GM12878 (cell line): ENCODE results near the gene PLEKHM1. TPM values are rescaled to one million over a fixed set of nuclear protein-coding genes. Genes with fewer than 3 reads are reported as not detected.

Experiments used
- ATF2 ChIP-seq: IDR thresholded peaks from 2 replicates; pipeline ENCODE4 v1.6.1; 2012; ENCODE audit warnings: low read length, inconsistent platforms
- CBX5 ChIP-seq: sonication (generic); IDR thresholded peaks from 2 replicates; pipeline ENCODE4 v1.6.1; 2016; ENCODE audit warnings: low read depth, moderate library complexity, mild to moderate bottlenecking, inconsistent platforms
- EED ChIP-seq: sonication (generic); IDR thresholded peaks from 2 replicates; pipeline ENCODE4 v1.6.1; 2016; ENCODE audit warnings: antibody characterized with exemption, low read depth
- ETV6 ChIP-seq, 2 experiments: fragments of 450-650 bp in 1 of 2; IDR thresholded peaks in 1 of 2; conservative IDR thresholded peaks in 1 of 2; 2 replicates each; pipeline ENCODE4 v1.6.1; 2014; ENCODE audit warnings: antibody characterized with exemption in 1 of 2, borderline replicate concordance in 1 of 2, low read depth in 1 of 2, mild to moderate bottlenecking in 1 of 2, moderate library complexity in 1 of 2
- IKZF1 ChIP-seq: fragments of 450-650 bp; conservative IDR thresholded peaks from 2 replicates; pipeline ENCODE4 v1.6.1; 2017; ENCODE audit warnings: antibody characterized with exemption, mild to moderate bottlenecking
- IKZF2 ChIP-seq, 2 experiments: fragments of 450-650 bp; IDR thresholded peaks; 2 replicates each; pipeline ENCODE4 v1.6.1; 2017; ENCODE audit warnings: mild to moderate bottlenecking in 2 of 2, moderate library complexity in 2 of 2
- NR2C2 ChIP-seq: IDR thresholded peaks from 2 replicates; pipeline ENCODE4 v1.6.1; 2011; ENCODE audit warnings: borderline replicate concordance, low read depth; ENCODE audit not compliant: control insufficient read depth, insufficient read length
- RFX5 ChIP-seq: IDR thresholded peaks from 2 replicates; pipeline ENCODE4 v1.6.1; 2011; ENCODE audit warnings: low read depth, low read length, improper control_type of control experiment
- RUNX3 ChIP-seq: IDR thresholded peaks from 2 replicates; pipeline ENCODE4 v1.6.1; 2012; ENCODE audit warnings: low read length, inconsistent platforms
- SMAD1 ChIP-seq: fragments of 450-650 bp; IDR thresholded peaks from 2 replicates; pipeline ENCODE4 v1.6.1; 2018; ENCODE audit warnings: mild to moderate bottlenecking, low read depth; ENCODE audit not compliant: partially characterized antibody
- TCF12 ChIP-seq: IDR thresholded peaks from 2 replicates; pipeline ENCODE4 v1.6.1; 2011; ENCODE audit warnings: low read depth, mild to moderate bottlenecking, low read length
- ZBTB4 ChIP-seq: fragments of 450-650 bp; formaldehyde crosslinking; IDR thresholded peaks from 2 replicates; pipeline ENCODE4 v1.4.0; 2022; ENCODE audit warnings: mild to moderate bottlenecking, moderate library complexity
- ZNF384 ChIP-seq: IDR thresholded peaks from 2 replicates; pipeline ENCODE4 v1.6.1; 2012; ENCODE audit warnings: low read depth, mild to moderate bottlenecking, low read length, improper control_type of control experiment, borderline replicate concordance
- ZZZ3 ChIP-seq: IDR thresholded peaks from 2 replicates; pipeline ENCODE4 v1.6.1; 2011; ENCODE audit warnings: low read depth; ENCODE audit not compliant: control insufficient read depth, insufficient read length
- polyA plus RNA-seq, 11 experiments: library from polyadenylated mRNA; depleted of rRNA in 4 of 11; unstranded in 6 of 11; stranded (reverse) in 5 of 11; fragments of >200 nt; fragmentation: Nextera tagmentation in 4 of 11; fragmentation: Illumina TruSeq in 1 of 11; extraction: Ambion mirVana in 4 of 11; extraction: Trizol in 1 of 11; gene quantifications; 1 replicate in 1 of 11; 2 replicates in 10 of 11; pipeline versions ENCODE4 v1.2.1 to v1.2.3, GENCODE V29; 2011 to 2016; ENCODE audit warnings: inconsistent platforms in 2 of 11, missing spikeins in 2 of 11, low read depth in 1 of 11
- total RNA-seq, 4 experiments: library from RNA; depleted of rRNA in 3 of 4; stranded (reverse); fragments of >200 nt in 3 of 4; fragmentation: Illumina TruSeq in 1 of 4; extraction: Trizol in 1 of 4; gene quantifications; 2 replicates each; pipeline versions ENCODE4 v1.2.1 to v1.2.3, GENCODE V29; 2013 to 2021
- TF ChIP-seq, protein P1 (sequence below): IDR thresholded peaks from 2 replicates; pipeline ENCODE4 v1.6.1; 2011; ENCODE audit warnings: low read depth, mild to moderate bottlenecking, low read length, moderate library complexity, borderline replicate concordance; ENCODE audit errors: extremely low read depth
- TF ChIP-seq, protein P2 (sequence below): fragments of 450-650 bp; IDR thresholded peaks from 2 replicates; pipeline ENCODE4 v1.6.1; 2017; ENCODE audit warnings: mild to moderate bottlenecking, moderate library complexity
- TF ChIP-seq, protein P3 (sequence below): IDR thresholded peaks from 2 replicates; pipeline ENCODE4 v1.6.1; 2011; ENCODE audit warnings: borderline replicate concordance, low read depth, mild to moderate bottlenecking, moderate library complexity, mixed read lengths, low read length; ENCODE audit not compliant: insufficient read depth; ENCODE audit errors: extremely low read length

The PLEKHM1 gene
- total and polyA plus RNA-seq, 10 of the 15 experiments (the other 5 are each of a cell fraction or from before 2014, with no cell fraction given) = 0.21 to 27.8 (median 9.4) TPM

GRCh38 chr17:45394913-45395568, 95.5 kb downstream of the PLEKHM1 start (continued):
- peak; percentile 46 to 71; a peak in 2 of 4 replicates for TF ChIP-seq IKZF2 (IDR thresholded peaks at IDR 0.05)
- TF ChIP-seq, protein P1, sequence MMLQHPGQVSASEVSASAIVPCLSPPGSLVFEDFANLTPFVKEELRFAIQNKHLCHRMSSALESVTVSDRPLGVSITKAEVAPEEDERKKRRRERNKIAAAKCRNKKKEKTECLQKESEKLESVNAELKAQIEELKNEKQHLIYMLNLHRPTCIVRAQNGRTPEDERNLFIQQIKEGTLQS = no peak
- peak; percentile 25; the same call in 1 of the 2 replicates for TF ChIP-seq RUNX3
- no peak for TF ChIP-seq ZBTB4 (CRISPR knock-in tag)
- TF ChIP-seq, protein P2, sequence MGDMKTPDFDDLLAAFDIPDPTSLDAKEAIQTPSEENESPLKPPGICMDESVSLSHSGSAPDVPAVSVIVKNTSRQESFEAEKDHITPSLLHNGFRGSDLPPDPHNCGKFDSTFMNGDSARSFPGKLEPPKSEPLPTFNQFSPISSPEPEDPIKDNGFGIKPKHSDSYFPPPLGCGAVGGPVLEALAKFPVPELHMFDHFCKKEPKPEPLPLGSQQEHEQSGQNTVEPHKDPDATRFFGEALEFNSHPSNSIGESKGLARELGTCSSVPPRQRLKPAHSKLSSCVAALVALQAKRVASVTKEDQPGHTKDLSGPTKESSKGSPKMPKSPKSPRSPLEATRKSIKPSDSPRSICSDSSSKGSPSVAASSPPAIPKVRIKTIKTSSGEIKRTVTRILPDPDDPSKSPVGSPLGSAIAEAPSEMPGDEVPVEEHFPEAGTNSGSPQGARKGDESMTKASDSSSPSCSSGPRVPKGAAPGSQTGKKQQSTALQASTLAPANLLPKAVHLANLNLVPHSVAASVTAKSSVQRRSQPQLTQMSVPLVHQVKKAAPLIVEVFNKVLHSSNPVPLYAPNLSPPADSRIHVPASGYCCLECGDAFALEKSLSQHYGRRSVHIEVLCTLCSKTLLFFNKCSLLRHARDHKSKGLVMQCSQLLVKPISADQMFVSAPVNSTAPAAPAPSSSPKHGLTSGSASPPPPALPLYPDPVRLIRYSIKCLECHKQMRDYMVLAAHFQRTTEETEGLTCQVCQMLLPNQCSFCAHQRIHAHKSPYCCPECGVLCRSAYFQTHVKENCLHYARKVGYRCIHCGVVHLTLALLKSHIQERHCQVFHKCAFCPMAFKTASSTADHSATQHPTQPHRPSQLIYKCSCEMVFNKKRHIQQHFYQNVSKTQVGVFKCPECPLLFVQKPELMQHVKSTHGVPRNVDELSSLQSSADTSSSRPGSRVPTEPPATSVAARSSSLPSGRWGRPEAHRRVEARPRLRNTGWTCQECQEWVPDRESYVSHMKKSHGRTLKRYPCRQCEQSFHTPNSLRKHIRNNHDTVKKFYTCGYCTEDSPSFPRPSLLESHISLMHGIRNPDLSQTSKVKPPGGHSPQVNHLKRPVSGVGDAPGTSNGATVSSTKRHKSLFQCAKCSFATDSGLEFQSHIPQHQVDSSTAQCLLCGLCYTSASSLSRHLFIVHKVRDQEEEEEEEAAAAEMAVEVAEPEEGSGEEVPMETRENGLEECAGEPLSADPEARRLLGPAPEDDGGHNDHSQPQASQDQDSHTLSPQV = no peak
- TF ChIP-seq NR2C2 = no peak
- no peak for TF ChIP-seq RFX5
- no peak for TF ChIP-seq ZZZ3
- no peak; the same call in 1 of the 2 replicates for TF ChIP-seq EED
- no peak for TF ChIP-seq ATF2
- 0 out of 2 replicates have a peak, but pooled peaks have one; percentile 22 for TF ChIP-seq TCF12
- TF ChIP-seq, protein P3, sequence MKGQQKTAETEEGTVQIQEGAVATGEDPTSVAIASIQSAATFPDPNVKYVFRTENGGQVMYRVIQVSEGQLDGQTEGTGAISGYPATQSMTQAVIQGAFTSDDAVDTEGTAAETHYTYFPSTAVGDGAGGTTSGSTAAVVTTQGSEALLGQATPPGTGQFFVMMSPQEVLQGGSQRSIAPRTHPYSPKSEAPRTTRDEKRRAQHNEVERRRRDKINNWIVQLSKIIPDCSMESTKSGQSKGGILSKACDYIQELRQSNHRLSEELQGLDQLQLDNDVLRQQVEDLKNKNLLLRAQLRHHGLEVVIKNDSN = no peak
- TF ChIP-seq CBX5 = no peak
- no peak for TF ChIP-seq ETV6 (conservative IDR thresholded peaks at IDR 0.05 in 1 of 2, IDR thresholded peaks at IDR 0.05 in 1 of 2; ENCODE audit: borderline replicate concordance in 1 of 2, low read depth in 1 of 2)
- TF ChIP-seq IKZF1 = peak; percentile 65
- no peak for TF ChIP-seq SMAD1
- TF ChIP-seq ZNF384 = no peak
